HG02884 (cell line): ENCODE measurements around the gene BORCS5.
"Not testable (repeated sequence)": the region's sequence is repeated elsewhere in the genome, so short reads cannot be mapped to it uniquely, and the experiment has no call there.

Experiments
- ATAC-seq: cut with Tn5 transposase; IDR thresholded peaks from one replicate; pipeline ENCODE4 v1.9.1; 2021; ENCODE audit warnings: mild to moderate bottlenecking, moderate library complexity; ENCODE audit not compliant: unreplicated experiment

BORCS5 gene

GRCh38 chr12:12453635-12454034 is 96.8 kb downstream of the BORCS5 start:
- no peak for ATAC-seq

- ATAC-seq, result no peak
Observed at GRCh38 chr12:12454315-12454714, 97.4 kb downstream of the BORCS5 start.

- ATAC-seq, result no peak
Observed at GRCh38 chr12:12456637-12457036, 99.8 kb downstream of the BORCS5 start.

- no peak for ATAC-seq
Observed at GRCh38 chr12:12460935-12461922, 104.4 kb downstream of the BORCS5 start.

GRCh38 chr12:12461923-12462315 is 105.0 kb downstream of the BORCS5 start:
- no peak for ATAC-seq

- ATAC-seq, result no peak
Observed at GRCh38 chr12:12465522-12465921, 108.6 kb downstream of the BORCS5 start.

- no peak for ATAC-seq
Observed at GRCh38 chr12:12466157-12466556, 109.3 kb downstream of the BORCS5 start.

GRCh38 chr12:12467264-12467663 is 110.4 kb downstream of the BORCS5 start:
- no peak for ATAC-seq

- no peak for ATAC-seq
Observed at GRCh38 chr12:12467688-12468261, 110.9 kb downstream of the BORCS5 start.

- ATAC-seq, result no peak
Observed at GRCh38 chr12:12468575-12468974, 111.7 kb downstream of the BORCS5 start.

- ATAC-seq, result no peak
Observed at GRCh38 chr12:12469386-12469785, 112.5 kb downstream of the BORCS5 start.

- ATAC-seq, result no peak
Observed at GRCh38 chr12:12470751-12471306, 114.0 kb downstream of the BORCS5 start.

GRCh38 chr12:12471982-12472961 is 115.4 kb downstream of the BORCS5 start:
- ATAC-seq, result not testable (repeated sequence)

- no peak for ATAC-seq
Observed at GRCh38 chr12:12473223-12473622, 116.3 kb downstream of the BORCS5 start.

- ATAC-seq, result peak; percentile 15
Observed at GRCh38 chr12:12474471-12474928, 117.6 kb downstream of the BORCS5 start.

GRCh38 chr12:12474931-12475795 is 118.3 kb downstream of the BORCS5 start:
- ATAC-seq, result peak; percentile 96

GRCh38 chr12:12476857-12477531 is 120.1 kb downstream of the BORCS5 start:
- no peak for ATAC-seq

- ATAC-seq, result no peak
Observed at GRCh38 chr12:12477532-12477890, 120.6 kb downstream of the BORCS5 start.

- ATAC-seq, result no peak
Observed at GRCh38 chr12:12480074-12480473, 123.2 kb downstream of the BORCS5 start.
